ENCODE results near the gene GAB1.

The GAB1 gene

GRCh38 chr4:143455211-143455610 is 118.5 kb downstream of the GAB1 start:
- Histone ChIP-seq H3K9ac (ENCODE audit: low read depth, low read length) (no peak overlapping the region), H3K9me3 (ENCODE audit: control insufficient read depth, insufficient read depth, low read length) (no peaks in the 10 kb centered on the region), H3K4me1 (ENCODE audit: insufficient read depth, low read length) (no peaks in the 10 kb centered on the region), H3K36me3 (ENCODE audit: insufficient read depth, low read length) (no peaks in the 10 kb centered on the region)

GRCh38 chr4:143458966-143459365 is 122.3 kb downstream of the GAB1 start:
- no peaks in the 10 kb centered on the region for H3K36me3 ChIP-seq (ENCODE audit: insufficient read depth, low read length)
- no peaks in the 10 kb centered on the region for H3K4me1 ChIP-seq (ENCODE audit: insufficient read depth, low read length)
- H3K9me3 ChIP-seq (ENCODE audit: control insufficient read depth, insufficient read depth, low read length) = no peaks in the 10 kb centered on the region
- no peak overlapping the region for H3K9ac ChIP-seq (ENCODE audit: low read depth, low read length)

DNA sequence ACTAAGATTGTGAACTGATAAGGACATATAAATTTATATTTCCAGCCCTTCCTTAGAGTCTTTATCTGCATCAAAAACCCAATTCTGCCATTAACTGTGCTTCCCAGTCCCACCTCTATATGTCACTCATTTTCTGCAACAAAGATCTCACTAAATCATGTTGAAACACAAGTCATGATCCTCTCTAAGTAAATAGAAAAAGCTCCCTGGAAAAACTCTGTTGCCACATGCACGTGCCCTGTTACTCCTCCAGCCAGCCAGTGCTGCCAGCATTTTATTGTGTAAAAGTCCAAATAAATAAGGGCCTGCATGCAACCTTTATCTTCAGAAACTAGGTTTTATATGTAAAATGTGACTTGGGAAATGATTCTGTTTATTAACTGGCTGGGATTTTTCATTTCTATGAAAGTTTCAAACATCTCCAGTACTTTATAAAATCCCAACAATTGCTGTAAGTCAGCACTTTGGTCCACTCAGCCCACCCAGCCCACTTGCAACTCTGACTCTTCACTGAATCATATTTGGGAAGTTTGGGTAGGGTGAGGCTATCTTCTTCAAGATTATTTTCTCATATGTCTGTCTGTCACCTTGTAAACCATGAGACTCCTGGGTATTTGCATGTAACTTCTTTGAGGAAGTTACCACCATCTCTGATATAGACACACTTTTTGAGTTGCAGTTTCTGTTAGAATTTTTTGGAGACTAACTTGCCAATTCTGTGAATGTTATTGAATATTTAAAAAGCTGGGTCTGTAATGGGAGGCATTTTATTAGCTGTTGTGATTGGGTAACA is 136.9 kb downstream of the GAB1 start:
- Histone ChIP-seq H3K4me1 (ENCODE audit: insufficient read depth, low read length) (no peaks in the 10 kb centered on the region), H3K9ac (ENCODE audit: low read depth, low read length) (no peak overlapping the region)

DNA sequence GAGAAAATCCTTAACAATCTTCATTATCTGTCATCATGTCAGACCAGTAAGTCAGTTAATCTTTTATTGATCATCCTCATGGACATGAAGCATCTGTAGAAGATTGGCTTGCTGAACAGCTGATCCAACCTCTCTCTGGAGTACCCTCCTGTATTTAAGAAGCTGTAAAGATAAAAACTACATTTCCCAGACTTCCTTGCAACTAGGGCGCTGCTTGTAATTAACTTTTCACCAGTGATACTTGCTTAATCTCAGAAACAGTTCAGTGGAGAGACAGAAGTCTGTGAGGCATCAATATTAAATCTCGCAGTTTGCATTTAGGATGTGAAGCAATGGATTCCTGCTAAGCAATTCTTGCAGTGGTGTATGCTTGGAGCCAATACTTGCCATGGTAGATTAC is 140.8 kb downstream of the GAB1 start:
- no peaks in the 10 kb centered on the region for H3K4me1 ChIP-seq (ENCODE audit: insufficient read depth, low read length)
- no peaks in the 10 kb centered on the region for H3K9me3 ChIP-seq (ENCODE audit: control insufficient read depth, insufficient read depth, low read length)
- H3K36me3 ChIP-seq (ENCODE audit: insufficient read depth, low read length) = no peaks in the 10 kb centered on the region
- no peak overlapping the region for H3K9ac ChIP-seq (ENCODE audit: low read depth, low read length)

More for the DNA sequence above, 136.9 kb downstream of the GAB1 start:
- Histone ChIP-seq H3K9me3 (ENCODE audit: control insufficient read depth, insufficient read depth, low read length) (no peaks in the 10 kb centered on the region), H3K36me3 (ENCODE audit: insufficient read depth, low read length) (no peaks in the 10 kb centered on the region)

DNA sequence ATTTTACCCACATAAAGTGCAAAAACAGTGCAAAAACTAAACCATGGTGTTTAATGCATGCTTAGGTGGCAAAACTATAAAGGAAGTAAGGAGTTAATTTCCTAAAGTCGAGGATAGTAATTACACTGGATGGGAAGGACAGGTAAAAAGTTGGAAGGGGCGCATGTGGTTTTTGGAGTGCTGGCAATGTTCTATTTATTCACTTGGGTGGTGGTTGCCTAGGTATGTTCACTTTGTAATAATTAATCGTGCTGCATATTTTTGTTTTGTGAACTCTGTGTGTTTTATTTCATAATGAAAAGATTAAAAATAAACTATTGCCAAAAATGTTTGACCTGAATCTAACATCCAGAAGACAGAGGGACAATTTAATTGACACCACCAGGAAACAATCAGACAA is 144.7 kb downstream of the GAB1 start:
- Histone ChIP-seq H3K9ac (ENCODE audit: low read depth, low read length) (no peak overlapping the region), H3K9me3 (ENCODE audit: control insufficient read depth, insufficient read depth, low read length) (no peaks in the 10 kb centered on the region), H3K36me3 (ENCODE audit: insufficient read depth, low read length) (no peaks in the 10 kb centered on the region), H3K4me1 (ENCODE audit: insufficient read depth, low read length) (no peaks in the 10 kb centered on the region)

- no peaks in the 10 kb centered on the region for H3K36me3 ChIP-seq (ENCODE audit: insufficient read depth, low read length)
- no peaks in the 10 kb centered on the region for H3K9me3 ChIP-seq (ENCODE audit: control insufficient read depth, insufficient read depth, low read length)
- no peak overlapping the region for H3K9ac ChIP-seq (ENCODE audit: low read depth, low read length)
- no peaks in the 10 kb centered on the region for H3K4me1 ChIP-seq (ENCODE audit: insufficient read depth, low read length)
Measured at GRCh38 chr4:143482840-143483239, 146.2 kb downstream of the GAB1 start.

DNA sequence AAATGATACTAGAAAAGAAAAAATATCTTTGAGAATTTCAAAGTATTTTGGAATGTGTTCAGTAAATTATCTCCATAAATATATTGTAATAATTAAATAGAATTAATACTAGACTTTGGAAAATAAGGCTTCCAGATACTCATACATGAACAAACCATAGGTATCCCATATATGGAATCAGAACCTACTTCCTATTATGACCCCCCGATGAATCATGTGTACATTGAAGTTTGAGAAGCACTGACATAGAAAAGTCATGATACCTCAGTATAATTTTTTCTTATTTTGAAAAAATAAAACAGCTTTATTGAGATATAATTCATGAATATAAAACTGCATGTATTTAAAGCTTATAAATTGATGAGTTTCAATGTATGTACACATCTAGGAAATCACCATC is 149.6 kb downstream of the GAB1 start:
- H3K9ac ChIP-seq (ENCODE audit: low read depth, low read length) = no peak overlapping the region
- no peaks in the 10 kb centered on the region for H3K9me3 ChIP-seq (ENCODE audit: control insufficient read depth, insufficient read depth, low read length)
- H3K4me1 ChIP-seq (ENCODE audit: insufficient read depth, low read length) = no peaks in the 10 kb centered on the region
- no peaks in the 10 kb centered on the region for H3K36me3 ChIP-seq (ENCODE audit: insufficient read depth, low read length)

DNA sequence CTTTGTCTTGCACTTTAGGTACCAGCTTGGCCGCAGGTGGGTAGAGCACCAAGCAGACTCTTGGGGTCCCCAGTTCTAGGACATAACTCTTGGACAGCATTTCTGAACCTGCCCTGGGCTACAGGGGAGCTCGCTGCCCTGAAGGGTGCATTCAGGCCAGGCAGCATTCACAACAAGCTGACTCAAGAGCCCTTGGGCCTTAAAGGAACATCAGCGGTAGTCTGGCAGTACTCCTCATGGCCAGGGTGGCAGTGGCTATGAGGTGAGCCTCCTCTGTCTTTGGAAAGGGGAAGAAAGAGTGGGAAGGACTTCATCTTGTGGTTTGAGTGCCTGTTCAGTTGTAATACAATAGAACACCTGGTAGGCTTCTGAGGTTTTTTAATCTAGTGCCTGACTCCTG is 152.0 kb downstream of the GAB1 start:
- Histone ChIP-seq H3K4me1 (ENCODE audit: insufficient read depth, low read length) (no peaks in the 10 kb centered on the region), H3K9ac (ENCODE audit: low read depth, low read length) (no peak overlapping the region), H3K9me3 (ENCODE audit: control insufficient read depth, insufficient read depth, low read length) (no peaks in the 10 kb centered on the region), H3K36me3 (ENCODE audit: insufficient read depth, low read length) (no peaks in the 10 kb centered on the region)

GRCh38 chr4:143489106-143489505 is 152.4 kb downstream of the GAB1 start:
- H3K4me1 ChIP-seq (ENCODE audit: insufficient read depth, low read length) = no peaks in the 10 kb centered on the region
- H3K36me3 ChIP-seq (ENCODE audit: insufficient read depth, low read length) = no peaks in the 10 kb centered on the region
- no peaks in the 10 kb centered on the region for H3K9me3 ChIP-seq (ENCODE audit: control insufficient read depth, insufficient read depth, low read length)
- H3K9ac ChIP-seq (ENCODE audit: low read depth, low read length) = no peak overlapping the region

GRCh38 chr4:143498021-143498420 is 161.3 kb downstream of the GAB1 start:
- H3K4me1 ChIP-seq (ENCODE audit: insufficient read depth, low read length) = no peaks in the 10 kb centered on the region
- H3K9me3 ChIP-seq (ENCODE audit: control insufficient read depth, insufficient read depth, low read length) = no peaks in the 10 kb centered on the region
- no peaks in the 10 kb centered on the region for H3K36me3 ChIP-seq (ENCODE audit: insufficient read depth, low read length)
- no peak overlapping the region for H3K9ac ChIP-seq (ENCODE audit: low read depth, low read length)

GRCh38 chr4:143502231-143502630 is 165.6 kb downstream of the GAB1 start:
- H3K9ac ChIP-seq (ENCODE audit: low read depth, low read length) = no peak overlapping the region
- H3K4me1 ChIP-seq (ENCODE audit: insufficient read depth, low read length) = no peaks in the 10 kb centered on the region
- no peaks in the 10 kb centered on the region for H3K36me3 ChIP-seq (ENCODE audit: insufficient read depth, low read length)
- no peaks in the 10 kb centered on the region for H3K9me3 ChIP-seq (ENCODE audit: control insufficient read depth, insufficient read depth, low read length)

GRCh38 chr4:143506031-143506430 is 169.4 kb downstream of the GAB1 start:
- Histone ChIP-seq H3K4me1 (ENCODE audit: insufficient read depth, low read length) (no peaks in the 10 kb centered on the region), H3K9ac (ENCODE audit: low read depth, low read length) (no peak overlapping the region), H3K9me3 (ENCODE audit: control insufficient read depth, insufficient read depth, low read length) (no peaks in the 10 kb centered on the region)

GRCh38 chr4:143511906-143512305 is 175.2 kb downstream of the GAB1 start:
- H3K9me3 ChIP-seq (ENCODE audit: control insufficient read depth, insufficient read depth, low read length) = no peaks in the 10 kb centered on the region
- no peaks in the 10 kb centered on the region for H3K36me3 ChIP-seq (ENCODE audit: insufficient read depth, low read length)
- H3K4me1 ChIP-seq (ENCODE audit: insufficient read depth, low read length) = 0 out of 2 replicates have a peak, but pooled peaks cover 3% of the 10 kb centered on the region
- H3K9ac ChIP-seq (ENCODE audit: low read depth, low read length) = no peak overlapping the region

More at GRCh38 chr4:143506031-143506430, 169.4 kb downstream of the GAB1 start:
- no peaks in the 10 kb centered on the region for H3K36me3 ChIP-seq (ENCODE audit: insufficient read depth, low read length)

- peak overlapping the region; percentile 99; the same call in 1 of the 2 replicates for H3K9ac ChIP-seq (ENCODE audit: low read depth, low read length)
- no peaks in the 10 kb centered on the region for H3K9me3 ChIP-seq (ENCODE audit: control insufficient read depth, insufficient read depth, low read length)
- H3K36me3 ChIP-seq (ENCODE audit: insufficient read depth, low read length) = peaks cover 4% of the 10 kb centered on the region; the same call in 1 of the 2 replicates
- H3K4me1 ChIP-seq (ENCODE audit: insufficient read depth, low read length) = 0 out of 2 replicates have a peak, but pooled peaks cover 3% of the 10 kb centered on the region
Measured at GRCh38 chr4:143512978-143513313, 176.3 kb downstream of the GAB1 start.

GRCh38 chr4:143513314-143514168 is 176.9 kb downstream of the GAB1 start, which contains the start of gene SMARCA5:
Gene SMARCA5 (plus strand): TSS chr4:143513702. CDS start chr4:143513925, 223 bp downstream.
- peak within 1 kb of the TSS; percentile 99 for H3K9ac ChIP-seq (ENCODE audit: low read depth, low read length)
- peaks cover 4% of the 10 kb centered on the region; the same call in 1 of the 2 replicates for H3K36me3 ChIP-seq (ENCODE audit: insufficient read depth, low read length)
- no peaks in the 10 kb centered on the region for H3K9me3 ChIP-seq (ENCODE audit: control insufficient read depth, insufficient read depth, low read length)
- 0 out of 2 replicates have a peak, but pooled peaks cover 3% of the 10 kb centered on the region for H3K4me1 ChIP-seq (ENCODE audit: insufficient read depth, low read length)
